HG03064 (cell line): Measurements from ENCODE around the gene ATXN10.
"Not testable (repeated sequence)": the region's sequence is repeated elsewhere in the genome, so short reads cannot be mapped to it uniquely, and the experiment has no call there.

ENCODE experiments used
- ATAC-seq: cut with Tn5 transposase; IDR thresholded peaks from one replicate; pipeline ENCODE4 v1.9.1; 2021; ENCODE audit warnings: low read depth; ENCODE audit not compliant: unreplicated experiment

Gene ATXN10

GRCh38 chr22:45781459-45781858, 109.8 kb downstream of the ATXN10 start:
- no peak for ATAC-seq

GRCh38 chr22:45781966-45782365, 110.3 kb downstream of the ATXN10 start:
- ATAC-seq = no peak

DNA sequence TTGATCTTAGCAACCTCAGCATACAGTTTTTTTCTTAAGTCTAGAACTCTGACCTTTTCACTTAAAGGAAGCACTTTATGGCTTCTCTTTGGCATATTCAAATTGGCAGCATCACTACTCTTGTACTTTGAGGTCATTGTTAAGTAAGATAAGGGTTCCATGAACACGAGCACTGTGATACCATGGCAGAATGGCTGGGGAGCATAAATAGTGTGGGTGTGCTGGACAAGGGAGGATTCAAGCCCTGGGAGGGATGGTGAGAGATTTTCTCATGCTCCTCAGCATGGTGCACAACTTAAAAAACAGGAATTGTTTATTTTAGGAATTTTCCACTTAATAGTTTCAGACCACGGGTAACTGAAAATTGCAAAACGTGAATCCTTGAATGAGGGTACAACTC, 111.4 kb downstream of the ATXN10 start:
- ATAC-seq = no peak

DNA sequence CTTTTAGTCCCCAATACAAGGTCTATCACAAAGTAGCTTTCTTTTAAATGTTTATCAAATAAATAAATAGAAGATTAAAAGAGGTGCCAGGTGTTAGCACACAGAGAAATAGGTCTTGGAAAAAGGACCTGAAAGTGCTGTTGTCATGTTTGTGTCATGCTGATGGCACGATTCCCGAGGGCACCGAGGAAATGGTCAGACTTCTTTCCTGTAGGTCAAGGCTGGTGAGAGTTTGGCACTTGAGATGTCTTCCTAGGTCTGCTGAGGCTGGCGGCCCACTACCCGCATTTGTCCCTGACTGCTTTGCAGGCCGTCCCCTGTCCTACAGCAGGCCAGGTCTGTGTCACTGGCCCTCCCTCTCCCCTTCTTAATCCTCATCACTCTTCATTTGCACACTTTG, 112.1 kb downstream of the ATXN10 start:
- no peak for ATAC-seq

GRCh38 chr22:45784357-45785277, 113.0 kb downstream of the ATXN10 start:
- ATAC-seq = no peak

DNA sequence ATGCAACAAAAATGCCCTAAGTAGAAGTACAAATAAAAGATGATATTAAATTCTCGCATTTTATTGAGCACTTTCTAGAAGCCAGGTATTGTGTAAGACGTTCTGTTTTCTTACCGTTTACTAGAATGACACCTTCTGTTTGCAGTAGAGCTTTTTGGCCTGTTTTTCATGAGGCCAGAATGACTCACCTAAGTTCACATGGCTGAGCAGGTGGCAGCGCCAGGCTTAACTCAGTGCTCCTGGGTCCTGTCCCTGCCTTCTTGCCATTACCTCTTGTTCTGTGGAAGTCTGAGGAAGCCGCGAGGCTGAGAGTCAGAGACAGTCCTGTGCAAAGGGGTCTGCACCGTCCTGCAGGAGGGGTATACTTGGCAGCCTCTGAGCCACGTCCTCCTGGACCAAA, 113.8 kb downstream of the ATXN10 start:
- no peak for ATAC-seq

- ATAC-seq = no peak
These were observed 115.1 kb downstream of the ATXN10 start for GRCh38 chr22:45786726-45787125.

GRCh38 chr22:45787759-45788158, 116.1 kb downstream of the ATXN10 start:
- ATAC-seq = no peak

GRCh38 chr22:45788522-45788921, 116.9 kb downstream of the ATXN10 start:
- no peak for ATAC-seq

DNA sequence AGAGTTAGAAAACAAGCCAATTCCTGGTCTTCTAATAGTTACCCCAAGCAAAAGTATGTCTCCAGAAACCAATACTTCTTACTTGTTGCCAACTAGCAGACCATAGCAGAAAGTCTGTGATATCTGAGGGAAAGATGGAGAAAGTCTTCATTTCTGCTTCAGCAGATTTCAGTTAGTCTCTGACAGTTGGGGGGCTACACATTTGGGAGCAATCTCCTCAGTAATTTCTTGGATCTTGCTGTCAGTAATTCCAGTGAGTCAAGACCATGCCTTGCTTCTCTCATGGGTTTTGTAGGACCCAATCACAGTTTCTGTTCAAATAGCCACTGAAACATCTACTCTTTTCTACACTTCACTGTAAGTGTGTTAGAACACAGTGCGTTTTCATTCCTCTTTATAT, 118.8 kb downstream of the ATXN10 start:
- ATAC-seq = no peak

DNA sequence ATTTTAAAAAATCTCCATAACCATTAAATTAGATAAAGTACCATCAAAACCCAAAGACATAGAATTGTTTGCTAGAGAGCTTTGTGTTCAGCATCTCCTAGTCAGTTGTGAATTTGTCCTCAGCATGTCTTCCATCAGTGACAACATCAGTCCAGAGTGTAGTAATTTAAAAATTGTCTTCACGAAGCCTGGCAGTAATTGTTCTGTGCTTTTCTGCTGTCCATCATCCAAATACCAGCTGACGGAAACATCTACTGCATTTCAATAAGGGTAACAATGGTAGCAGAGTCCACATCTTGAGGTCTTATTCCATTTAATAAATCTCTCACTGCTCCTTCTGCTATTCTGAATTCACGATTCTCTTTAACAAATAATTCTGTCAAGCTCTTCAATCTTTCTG, 121.5 kb downstream of the ATXN10 start:
- no peak for ATAC-seq

- no peak for ATAC-seq
These were observed 122.3 kb downstream of the ATXN10 start for GRCh38 chr22:45793892-45794291.

DNA sequence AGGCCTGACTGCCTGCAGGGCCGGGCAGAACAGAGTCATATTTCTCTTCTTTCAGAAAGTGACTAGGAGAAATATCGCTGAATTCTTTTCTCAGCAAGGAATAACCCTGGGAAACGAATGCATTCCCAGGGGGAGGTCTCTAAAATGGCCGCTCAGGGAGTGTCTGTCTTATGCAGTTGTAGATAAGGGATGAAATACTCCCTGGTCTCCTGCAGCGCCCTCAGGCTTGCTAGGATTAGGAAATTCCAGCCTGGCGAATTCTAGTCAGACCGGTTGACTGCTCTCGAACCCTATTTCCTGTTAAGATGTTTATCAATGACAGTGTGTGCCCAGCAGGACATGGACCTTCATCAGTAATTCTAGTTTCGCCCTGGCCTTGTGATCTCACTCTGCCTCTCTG, 124.4 kb downstream of the ATXN10 start:
- not testable (repeated sequence) for ATAC-seq

GRCh38 chr22:45799291-45799690, 127.7 kb downstream of the ATXN10 start:
- no peak for ATAC-seq

DNA sequence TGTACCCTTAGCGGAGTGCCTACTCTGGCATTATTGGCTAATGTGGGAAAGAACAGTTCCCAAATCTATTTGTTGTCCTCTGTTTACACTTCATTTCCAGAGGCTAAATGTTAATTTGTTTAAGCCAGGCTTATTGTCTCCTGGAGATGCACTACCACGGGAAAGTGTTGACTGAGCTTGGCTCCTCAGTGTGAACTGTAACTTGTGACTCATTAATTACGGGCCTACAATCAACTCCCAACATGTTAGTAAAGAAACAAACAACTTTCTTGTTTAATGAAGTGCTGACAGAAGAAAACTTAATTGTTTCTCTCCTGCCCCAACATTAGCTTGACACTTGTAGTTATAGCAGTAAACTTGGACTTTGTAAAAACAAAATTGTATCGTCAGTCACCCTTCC, 130.4 kb downstream of the ATXN10 start:
- ATAC-seq = no peak

- no peak for ATAC-seq
These were observed 132.8 kb downstream of the ATXN10 start for GRCh38 chr22:45804319-45804985.

- ATAC-seq = no peak
These were observed 133.3 kb downstream of the ATXN10 start for GRCh38 chr22:45804986-45805325.

GRCh38 chr22:45805413-45805812, 133.8 kb downstream of the ATXN10 start:
- no peak for ATAC-seq

DNA sequence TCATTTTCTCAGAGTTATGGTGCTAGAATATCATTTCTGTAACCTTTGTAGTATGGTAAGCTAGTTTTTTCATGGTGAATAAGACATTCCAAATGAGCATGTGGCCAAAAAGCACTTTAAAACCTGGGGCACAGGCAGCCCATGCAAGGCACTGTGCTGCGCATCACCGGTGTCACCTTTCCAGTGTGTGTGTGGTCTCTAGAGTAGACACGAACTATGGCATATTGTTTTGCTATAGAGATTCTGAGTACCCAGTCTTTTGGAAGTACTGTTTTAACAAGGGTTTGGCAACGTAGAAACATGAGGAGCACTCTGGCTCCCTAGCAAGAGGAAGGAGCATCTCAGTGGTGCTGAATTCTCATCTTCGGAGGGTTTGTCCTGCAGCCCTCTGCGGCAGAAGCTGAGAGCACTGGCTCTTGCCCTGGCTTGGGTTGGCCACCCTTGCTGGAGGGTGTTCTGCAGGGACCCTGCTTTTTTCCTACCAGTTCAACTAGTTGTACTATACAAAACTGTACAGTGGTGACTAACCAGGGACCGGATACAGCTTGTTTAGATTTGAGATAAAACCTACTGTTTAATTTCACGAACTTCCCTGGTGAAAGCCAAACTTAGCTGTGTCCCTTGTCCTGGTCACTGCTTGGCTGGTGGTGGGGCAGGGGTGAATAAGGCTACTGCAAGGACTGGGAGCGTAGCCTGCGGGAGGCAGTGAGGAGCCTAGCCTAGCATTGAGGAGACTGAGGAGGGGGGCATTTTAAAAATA, 135.7 kb downstream of the ATXN10 start:
- no peak for ATAC-seq

- no peak for ATAC-seq
These were observed 141.3 kb downstream of the ATXN10 start for GRCh38 chr22:45812910-45813309.

GRCh38 chr22:45814198-45814597, 142.6 kb downstream of the ATXN10 start:
- ATAC-seq = no peak
